GM23248 (cell line): ENCODE results near the gene NCOA4.

Source experiments
- EZH2 ChIP-seq: fragments of 200-600 bp; sonication (generic); IDR thresholded peaks from 2 replicates; pipeline ENCODE4 v1.6.1; 2018; ENCODE audit warnings: antibody characterized with exemption, mild to moderate bottlenecking; ENCODE audit not compliant: insufficient read depth, poor library complexity, severe bottlenecking
- EZH2phosphoT487 ChIP-seq: fragments of 200-600 bp; sonication (generic); IDR thresholded peaks from 2 replicates; pipeline ENCODE4 v1.6.1; 2018; ENCODE audit warnings: antibody characterized with exemption, moderate library complexity, mild to moderate bottlenecking, low read depth; ENCODE audit not compliant: insufficient read depth

DNA sequence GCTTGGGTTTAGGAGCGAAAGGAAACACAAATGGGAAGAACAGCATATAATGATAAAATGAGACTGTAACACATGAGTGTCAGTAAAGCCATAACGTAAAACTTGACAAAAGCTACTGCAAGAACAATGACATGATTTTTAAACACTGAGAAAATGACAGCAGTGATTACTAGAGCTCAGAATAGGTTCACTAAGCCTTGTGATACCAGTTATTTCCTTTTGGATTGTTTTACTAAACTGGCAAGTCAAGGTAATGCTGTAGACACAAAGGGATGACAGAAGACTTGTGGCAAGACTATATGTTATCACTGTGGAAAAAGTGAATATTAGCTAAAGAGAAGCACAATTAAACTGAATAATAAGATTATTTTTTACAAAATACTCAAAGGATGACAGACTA, 12.7 kb downstream of the NCOA4 start:
- TF ChIP-seq EZH2 (no peak), EZH2phosphoT487 (no peak)
